GM18868 (cell line): ENCODE measurements around the gene SRSF8.
A peak's percentile ranks its signal among the peaks of the same experiment; 100 is the strongest.
"Not testable (repeated sequence)": the region's sequence is repeated elsewhere in the genome, so short reads cannot be mapped to it uniquely, and the experiment has no call there.

Experiments
- ATAC-seq: cut with Tn5 transposase; IDR thresholded peaks from one replicate; pipeline ENCODE4 v1.9.1; 2021; ENCODE audit warnings: mild to moderate bottlenecking, moderate library complexity; ENCODE audit not compliant: unreplicated experiment

The SRSF8 gene

GRCh38 chr11:95093548-95093947 is 26.8 kb downstream of the SRSF8 start:
- no peak for ATAC-seq

GRCh38 chr11:95095858-95096587 is 29.3 kb downstream of the SRSF8 start:
- ATAC-seq = peak; percentile 90

DNA sequence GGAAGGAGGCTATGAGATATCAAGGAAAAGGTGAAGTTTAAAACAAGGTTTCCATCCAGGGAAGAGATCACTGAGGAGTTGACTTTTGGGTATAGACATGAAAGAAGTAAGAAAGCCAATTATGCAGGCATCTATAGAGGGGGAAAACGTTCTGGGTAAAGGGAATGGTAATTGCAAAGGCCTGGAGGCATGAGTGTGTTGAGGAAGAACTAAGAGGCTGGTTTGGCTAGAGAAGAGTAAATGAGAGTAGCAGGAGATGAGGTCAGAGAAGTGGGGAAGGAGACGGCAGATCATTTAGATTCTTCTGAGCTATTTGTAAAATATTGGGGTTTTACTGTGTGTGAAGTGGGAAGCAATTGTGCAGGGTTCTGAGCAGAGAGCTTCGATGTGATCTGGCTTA is 30.5 kb downstream of the SRSF8 start:
- ATAC-seq = no peak

- ATAC-seq = no peak
These were observed 32.1 kb downstream of the SRSF8 start for GRCh38 chr11:95098826-95099225.

DNA sequence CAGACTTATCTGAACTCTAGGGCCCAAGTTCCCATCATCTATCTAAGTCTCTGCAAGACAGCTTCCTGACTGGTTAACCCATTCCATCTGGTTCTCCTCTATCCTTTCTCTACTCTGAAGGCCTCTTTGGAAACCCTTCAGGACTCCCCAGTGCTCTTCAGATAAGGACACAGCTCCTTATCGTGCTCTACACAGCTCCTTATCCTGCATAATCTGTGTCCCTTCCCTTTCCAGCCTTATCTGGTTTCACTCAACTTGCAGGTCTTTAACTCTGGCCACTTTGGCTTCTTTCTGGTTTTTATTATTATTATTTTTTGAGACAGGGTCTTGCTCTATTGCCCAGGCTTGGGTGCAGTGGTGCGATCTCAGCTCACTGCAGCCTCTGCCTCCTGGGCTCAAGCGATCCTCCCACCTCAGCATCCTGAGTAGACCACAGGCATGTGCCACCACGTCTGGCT is 33.5 kb downstream of the SRSF8 start:
- ATAC-seq = no peak

DNA sequence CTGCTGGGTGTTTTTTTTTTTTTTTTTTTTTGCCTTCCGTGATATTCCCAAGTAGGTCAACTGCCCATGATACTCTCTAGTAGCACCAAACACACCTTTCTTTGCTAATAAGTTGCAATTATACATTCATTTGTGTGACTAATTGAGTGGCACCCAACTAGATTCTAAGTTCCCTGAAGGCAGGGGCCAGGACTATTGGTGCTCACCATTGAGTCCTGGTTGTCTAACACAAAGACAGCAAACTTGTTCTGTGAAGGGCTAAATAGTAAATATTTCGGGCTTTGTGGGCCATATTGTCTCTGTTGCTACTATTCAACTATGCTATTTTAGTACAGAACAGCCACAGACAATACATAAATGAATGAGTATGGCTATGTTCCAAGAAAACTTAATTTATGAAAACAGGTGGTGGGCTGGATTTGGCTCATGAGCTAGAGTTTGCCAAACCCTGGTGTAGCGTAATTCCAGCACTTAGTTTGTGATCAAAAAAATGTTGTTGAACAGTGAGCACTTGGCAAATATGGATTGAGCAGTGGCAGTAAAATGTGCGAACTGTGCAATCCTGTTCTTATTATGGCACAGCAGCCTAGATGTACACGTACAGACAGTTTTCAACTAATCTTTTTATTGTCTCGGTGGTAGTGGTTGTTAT is 34.3 kb downstream of the SRSF8 start:
- ATAC-seq = no peak

- ATAC-seq = no peak
These were observed 35.2 kb downstream of the SRSF8 start for GRCh38 chr11:95101935-95102334.

GRCh38 chr11:95102733-95103132 is 36.0 kb downstream of the SRSF8 start:
- ATAC-seq = no peak

GRCh38 chr11:95103701-95104100 is 37.0 kb downstream of the SRSF8 start:
- ATAC-seq = no peak

- no peak for ATAC-seq
These were observed 37.6 kb downstream of the SRSF8 start for GRCh38 chr11:95104121-95104830.

DNA sequence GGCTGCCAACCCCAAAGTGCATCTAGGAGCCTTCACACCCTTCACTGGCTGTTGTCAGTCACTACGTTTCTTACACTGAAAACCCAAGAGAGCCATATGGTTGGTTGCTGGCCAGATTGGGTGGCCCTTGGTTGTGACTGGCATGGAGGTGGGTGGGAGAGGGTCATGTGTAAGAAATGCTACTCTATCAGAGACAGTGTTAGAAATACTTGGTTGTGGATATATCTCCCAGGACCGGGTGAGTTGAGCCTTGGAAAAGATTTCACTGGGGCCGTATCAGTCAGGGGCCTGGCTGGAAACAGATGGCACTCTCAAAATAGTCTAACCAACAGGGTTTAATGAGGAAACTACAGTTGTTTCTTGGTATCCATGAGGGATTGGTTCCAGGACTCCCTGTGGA is 38.1 kb downstream of the SRSF8 start:
- ATAC-seq = no peak

DNA sequence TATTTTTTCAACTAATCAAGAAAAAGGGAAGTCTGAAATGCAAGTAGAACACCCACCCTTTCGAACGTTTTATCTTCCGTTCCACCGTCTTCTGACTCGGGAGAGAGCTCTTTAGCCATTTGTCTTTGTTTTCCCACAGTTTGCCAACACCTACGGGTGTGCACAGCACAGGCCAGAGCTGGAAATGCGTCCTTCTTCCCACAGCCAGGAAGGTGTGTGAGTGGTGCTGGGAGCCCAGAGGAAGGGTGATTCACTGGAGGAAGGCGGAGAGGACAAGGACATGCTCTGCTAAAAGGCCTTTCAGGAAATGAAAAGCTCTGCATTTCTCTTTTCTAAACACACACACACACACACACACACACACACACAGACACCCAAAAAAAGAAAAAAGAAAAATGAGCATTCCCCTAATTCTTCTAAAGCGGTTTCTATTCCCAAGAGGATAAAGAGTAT is 41.5 kb downstream of the SRSF8 start:
- ATAC-seq = no peak

DNA sequence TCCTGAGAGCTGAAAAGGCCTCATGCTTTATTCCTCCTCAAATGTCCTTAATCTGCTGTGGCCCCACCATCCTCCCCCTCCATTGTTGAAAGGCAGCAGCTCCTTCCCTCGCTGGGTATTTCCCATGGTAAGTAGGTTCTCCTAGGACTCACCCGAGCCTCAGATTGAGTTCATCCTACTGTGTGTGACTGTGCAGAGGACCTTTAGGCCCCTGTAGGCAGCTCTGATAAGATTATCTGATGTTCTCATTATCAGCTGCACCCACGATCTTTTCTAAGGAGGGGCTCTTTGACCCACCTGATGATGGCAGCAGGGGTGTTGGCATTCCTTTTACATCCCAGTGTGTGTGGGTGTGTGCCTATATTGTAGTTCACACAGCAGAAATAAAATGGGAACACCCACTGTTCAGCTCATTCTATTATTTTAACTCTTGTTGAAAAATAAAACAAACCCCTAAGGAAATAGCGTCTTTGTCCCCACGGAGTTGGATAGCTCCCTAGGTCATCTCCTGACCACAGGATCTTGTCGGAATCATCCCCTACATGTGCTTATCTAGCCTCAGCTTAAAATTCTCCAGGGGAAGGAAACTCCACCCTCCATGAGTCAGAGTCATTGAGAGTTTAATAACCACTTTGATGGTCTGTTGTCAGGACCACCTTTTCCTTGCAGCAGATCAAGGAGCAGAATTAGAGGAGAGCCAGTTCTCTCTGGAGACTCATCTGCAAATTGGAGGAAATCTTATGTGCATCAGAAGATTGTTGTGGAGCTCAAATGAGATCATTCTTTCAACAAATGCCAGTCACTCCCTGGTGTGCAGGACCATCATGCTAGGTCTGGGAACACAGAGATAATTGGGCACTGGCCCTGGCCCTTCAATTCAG is 42.2 kb downstream of the SRSF8 start:
- no peak for ATAC-seq

DNA sequence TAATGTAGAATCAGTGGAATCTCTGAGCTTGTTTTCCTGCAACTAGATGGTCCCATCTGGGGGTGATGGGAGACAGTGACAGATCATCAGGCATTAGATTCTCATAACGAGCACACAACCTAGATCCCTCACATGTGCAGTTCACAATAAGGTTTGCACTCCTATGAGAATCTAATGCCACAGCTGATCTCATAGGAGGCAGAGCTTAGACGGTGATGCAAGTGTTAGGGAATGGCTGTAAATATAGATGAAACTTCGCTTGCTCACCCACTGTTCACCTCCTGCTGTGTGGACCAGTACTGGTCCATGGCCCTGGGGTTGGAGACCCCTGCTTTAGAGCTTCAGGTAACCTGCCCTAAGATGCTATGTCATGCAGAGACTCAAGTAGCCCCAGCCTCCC is 44.8 kb downstream of the SRSF8 start:
- not testable (repeated sequence) for ATAC-seq

GRCh38 chr11:95111923-95112540 is 45.3 kb downstream of the SRSF8 start:
- no peak for ATAC-seq

- no peak for ATAC-seq
These were observed 48.9 kb downstream of the SRSF8 start for GRCh38 chr11:95115597-95115996.

DNA sequence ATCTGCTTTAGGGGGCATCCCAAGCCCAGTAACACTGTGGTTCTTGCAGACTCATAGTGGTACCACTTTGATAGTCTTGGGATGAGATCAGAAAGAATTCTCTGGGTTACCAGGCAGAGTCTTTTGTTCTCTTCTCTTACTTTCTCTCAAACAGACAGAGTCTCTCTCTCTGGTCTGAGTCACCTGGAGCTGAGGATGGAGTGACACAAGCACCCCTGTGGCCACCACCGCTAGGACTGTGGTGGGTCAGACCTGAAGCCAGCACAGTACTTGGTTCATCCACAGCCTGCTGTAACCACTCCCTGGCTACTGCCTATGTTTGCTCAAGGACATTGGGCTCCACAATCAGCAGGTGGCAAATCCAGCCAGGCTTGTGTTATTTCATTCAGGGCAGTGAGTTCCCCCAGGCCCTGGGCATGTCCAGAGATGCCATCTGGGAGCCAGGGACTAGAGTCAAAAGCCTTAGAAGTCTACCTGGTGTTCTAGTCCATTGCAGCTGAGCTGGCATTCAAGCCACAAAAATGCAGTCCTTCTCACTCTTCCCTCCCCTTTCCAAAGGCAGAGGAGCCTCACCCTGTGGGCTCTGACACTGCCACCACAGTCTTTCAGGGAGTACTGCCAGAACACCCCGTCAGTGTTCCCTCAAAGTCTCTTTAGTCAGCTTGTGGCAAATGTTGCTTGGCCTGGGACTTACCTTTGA is 52.8 kb downstream of the SRSF8 start:
- ATAC-seq = no peak
